Measurements from ENCODE around the gene CD209.

DNA sequence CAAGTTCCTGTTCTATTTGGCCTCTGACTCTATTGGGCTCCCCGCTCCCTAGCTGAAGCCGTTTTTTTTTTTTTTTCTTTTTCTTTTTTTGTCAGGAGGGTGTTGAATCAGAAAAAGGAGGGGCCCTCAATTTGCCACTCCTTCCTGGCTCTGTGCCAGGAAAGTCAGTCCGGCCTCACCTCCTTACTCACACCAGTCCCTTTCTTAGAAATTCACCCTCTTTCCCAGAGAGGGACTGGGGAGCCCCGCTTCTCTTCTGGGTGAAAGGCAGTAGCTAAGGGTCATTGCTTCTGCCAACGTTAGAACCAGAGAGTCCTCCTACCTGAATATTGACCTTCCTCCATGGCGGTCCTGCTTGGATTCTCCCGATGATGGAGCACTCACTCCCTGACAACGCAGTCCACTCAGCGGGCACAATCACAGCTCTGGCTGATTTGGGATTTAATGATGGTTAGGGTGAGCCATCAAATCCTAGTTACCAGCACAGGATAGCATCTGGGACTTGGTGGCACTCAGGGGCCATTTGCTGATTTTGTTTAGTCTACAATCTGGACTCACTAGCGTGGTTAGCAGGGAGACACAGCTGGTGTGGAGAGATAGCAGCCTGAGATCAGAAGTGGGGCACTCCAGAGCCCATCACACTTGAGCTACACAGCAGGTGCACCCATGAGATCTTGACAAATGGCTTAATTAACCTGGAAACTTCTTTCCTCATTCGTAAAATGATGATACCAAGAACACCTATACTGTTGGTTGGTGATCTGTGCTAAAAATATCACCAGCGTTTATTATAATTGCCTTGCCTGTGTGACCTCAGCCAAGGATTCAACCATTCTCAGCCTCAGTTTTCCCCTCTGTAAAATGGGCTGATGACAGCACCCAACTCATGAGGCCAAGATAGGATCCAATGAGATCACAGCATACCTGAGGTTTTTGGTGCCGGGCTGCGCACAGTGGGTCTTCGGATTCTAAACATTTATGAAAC lies 47.6 kb downstream of the CD209 start:
- TF ChIP-seq, protein P1, sequence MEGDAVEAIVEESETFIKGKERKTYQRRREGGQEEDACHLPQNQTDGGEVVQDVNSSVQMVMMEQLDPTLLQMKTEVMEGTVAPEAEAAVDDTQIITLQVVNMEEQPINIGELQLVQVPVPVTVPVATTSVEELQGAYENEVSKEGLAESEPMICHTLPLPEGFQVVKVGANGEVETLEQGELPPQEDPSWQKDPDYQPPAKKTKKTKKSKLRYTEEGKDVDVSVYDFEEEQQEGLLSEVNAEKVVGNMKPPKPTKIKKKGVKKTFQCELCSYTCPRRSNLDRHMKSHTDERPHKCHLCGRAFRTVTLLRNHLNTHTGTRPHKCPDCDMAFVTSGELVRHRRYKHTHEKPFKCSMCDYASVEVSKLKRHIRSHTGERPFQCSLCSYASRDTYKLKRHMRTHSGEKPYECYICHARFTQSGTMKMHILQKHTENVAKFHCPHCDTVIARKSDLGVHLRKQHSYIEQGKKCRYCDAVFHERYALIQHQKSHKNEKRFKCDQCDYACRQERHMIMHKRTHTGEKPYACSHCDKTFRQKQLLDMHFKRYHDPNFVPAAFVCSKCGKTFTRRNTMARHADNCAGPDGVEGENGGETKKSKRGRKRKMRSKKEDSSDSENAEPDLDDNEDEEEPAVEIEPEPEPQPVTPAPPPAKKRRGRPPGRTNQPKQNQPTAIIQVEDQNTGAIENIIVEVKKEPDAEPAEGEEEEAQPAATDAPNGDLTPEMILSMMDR (IDR thresholded peaks at IDR 0.05; ENCODE audit: borderline replicate concordance, extremely low read depth, low read length, poor library complexity, severe bottlenecking), result no peak
- no peak for TF ChIP-seq EZH2 (IDR thresholded peaks at IDR 0.05; ENCODE audit: borderline replicate concordance, low read depth, low read length, severe bottlenecking)
